H1 (cell line): ENCODE measurements around the gene MAP3K14. TPM values are rescaled to one million over a fixed set of nuclear protein-coding genes. Genes with fewer than 3 reads are reported as not detected.

ENCODE experiments used
- CHD7 ChIP-seq: fragments of 300-600 bp; sonication (generic); IDR thresholded peaks from 2 replicates; pipeline ENCODE4 v1.7.1; 2012; ENCODE audit warnings: low read length, moderate library complexity, mild to moderate bottlenecking, inconsistent platforms; ENCODE audit not compliant: insufficient replicate concordance
- KDM1A ChIP-seq: fragments of 200-600, 300-600 bp; sonication (generic); IDR thresholded peaks from 2 replicates; pipeline ENCODE4 v1.7.1; 2016; ENCODE audit warnings: mild to moderate bottlenecking, low read length, borderline replicate concordance
- RNF2 ChIP-seq: fragments of 200-900, 300-1000 bp; sonication (generic); IDR thresholded peaks from 2 replicates; pipeline ENCODE4 v1.7.1; 2016; ENCODE audit warnings: borderline replicate concordance, low read depth, mild to moderate bottlenecking, antibody characterized with exemption, low read length; ENCODE audit not compliant: poor library complexity, severe bottlenecking; ENCODE audit errors: missing control alignments
- SP4 ChIP-seq: IDR thresholded peaks from 2 replicates; pipeline ENCODE4 v1.6.1; 2012; ENCODE audit warnings: low read length, inconsistent platforms
- polyA plus RNA-seq, 7 experiments: library from polyadenylated mRNA; depleted of rRNA in 3 of 7; stranded (reverse) in 5 of 7; unstranded in 2 of 7; fragments of >200 nt in 5 of 7; fragments of 200-250 nt in 2 of 7; gene quantifications; 1 replicate in 5 of 7; 2 replicates in 1 of 7; 4 replicates in 1 of 7; pipeline versions ENCODE4 v1.2.1 to v1.2.3, GENCODE V29; 2011 to 2013; ENCODE audit warnings: missing spikeins in 2 of 7, mixed read lengths in 2 of 7
- total RNA-seq: library from RNA; stranded (reverse); fragmentation: NEBNext Ultra II Directional; extraction: Animal tissue kit (Norgen Biotek cat#: 25700); gene quantifications from 2 replicates; pipeline ENCODE4 v1.2.1, GENCODE V29; 2021

The MAP3K14 gene
- total and polyA plus RNA-seq, 2 of the 8 experiments (the other 6 are each of a cell fraction or from before 2014, with no cell fraction given), result 5.2 to 6.1 TPM

- TF ChIP-seq KDM1A (no peak), RNF2 (no peak), SP4 (no peak), CHD7 (no peak)
Measured at GRCh38 chr17:45226576-45226975, 90.2 kb downstream of the MAP3K14 start (continued).
